Measurements from ENCODE around the gene NAT14. TPM values are rescaled to one million over a fixed set of nuclear protein-coding genes. Genes with fewer than 3 reads are reported as not detected.
A peak's percentile ranks its signal among the peaks of the same experiment; 100 is the strongest.

The NAT14 gene
- total and polyA plus RNA-seq, 2 of the 8 experiments (the other 6 are each of a cell fraction or from before 2014, with no cell fraction given), result 47.1 to 71.2 TPM

GRCh38 chr19:55485439-55486011, 537 bp downstream of the NAT14 start:
- Histone ChIP-seq H3K27me3 (replicated peaks in 1 of 4; ENCODE audit: control insufficient read depth in 3 of 4, extremely low read depth in 1 of 4, insufficient read depth in 3 of 4, low read length in 3 of 4) (no peaks in the 10 kb centered on the region), H3K79me2 (ENCODE audit: control insufficient read depth in 1 of 2, insufficient read depth in 2 of 2, low read length in 2 of 2) (peaks cover 0 to 5% of the 10 kb centered on the region in 2 experiments; a peak in 1 of 4 replicates), H3K4me2 (ENCODE audit: insufficient read depth in 1 of 2, low read depth in 2 of 2, low read length in 2 of 2) (peak overlapping the region; percentile 68 to 89), H3K9me3 (ENCODE audit: insufficient read depth in 2 of 2, low read depth in 1 of 2, low read length in 1 of 2) (no peaks in the 10 kb centered on the region), H3K18ac (ENCODE audit: extremely low read depth, low read length) (peak overlapping the region; percentile 48), H2BK15ac (ENCODE audit: low read length) (0 out of 2 replicates have a peak overlapping the region, but pooled peaks have one; percentile 61), H4K5ac (ENCODE audit: insufficient read length, low read depth, low read length) (peak overlapping the region; percentile 68), H3K79me1 (ENCODE audit: low read depth, low read length) (peaks cover 4% of the 10 kb centered on the region; the same call in 1 of the 2 replicates), H3K23ac (ENCODE audit: insufficient read length) (no peak overlapping the region), H2BK5ac (ENCODE audit: low read depth, low read length) (peak overlapping the region; percentile 87; the same call in 1 of the 2 replicates), H3K36me3 (ENCODE audit: control insufficient read depth in 2 of 4, insufficient read depth in 4 of 4, low read length in 3 of 4) (peaks cover 0 to 10% (median 0%) of the 10 kb centered on the region in 4 experiments; a peak in 2 of 8 replicates), H3K4ac (replicated peaks; ENCODE audit: insufficient read length, low read depth, low read length) (peak overlapping the region; percentile 78), H3K23me2 (ENCODE audit: low read depth, low read length) (peaks cover 11% of the 10 kb centered on the region), H3K56ac (replicated peaks; ENCODE audit: insufficient read length, low read depth, low read length) (peak overlapping the region; percentile 82), H4K91ac (replicated peaks; ENCODE audit: insufficient read length, low read length) (peak overlapping the region; percentile 30), H2AK5ac (ENCODE audit: low read depth, low read length) (no peak overlapping the region), H3K27ac (ENCODE audit: low read depth, low read length) (peak overlapping the region; percentile 69; the same call in 1 of the 2 replicates), H2BK12ac (ENCODE audit: low read depth, low read length) (peak overlapping the region; percentile 39; the same call in 1 of the 2 replicates), H3K4me3 (ENCODE audit: extremely low read depth in 1 of 4, insufficient read depth in 2 of 4, low read depth in 3 of 4, low read length in 4 of 4) (peak overlapping the region; percentile 46 to 88 (median 76)), H4K20me1 (replicated peaks in 1 of 2; ENCODE audit: control insufficient read depth in 1 of 2, insufficient read depth in 2 of 2, low read length in 2 of 2) (peaks cover 0 to 6% of the 10 kb centered on the region in 2 experiments), H3K14ac (ENCODE audit: insufficient read length) (no peak overlapping the region), H4K8ac (ENCODE audit: extremely low read depth, insufficient read depth, low read length) (peak overlapping the region; percentile 87; the same call in 1 of the 2 replicates), H2BK20ac (ENCODE audit: low read length) (no peak overlapping the region), H2AFZ (ENCODE audit: low read length) (no peak overlapping the region), H3K4me1 (replicated peaks in 1 of 4; ENCODE audit: control insufficient read depth in 3 of 4, insufficient read depth in 4 of 4, low read length in 3 of 4) (peaks cover 0 to 50% (median 36%) of the 10 kb centered on the region in 4 experiments; a peak in 6 of 7 replicates), H2BK120ac (replicated peaks; ENCODE audit: low read depth, low read length) (no peak overlapping the region), H3K9ac (replicated peaks in 1 of 4; ENCODE audit: extremely low read depth in 1 of 4, low read depth in 3 of 4, low read length in 3 of 4) (peak overlapping the region in 3 of 4 experiments; percentile 53 to 60 (median 56); a peak in 6 of 7 replicates)
- CTCF ChIA-PET (ENCODE audit: partially characterized antibody), result interaction anchor here (0.7 to 3.9 kb wide), 8 partner anchors 12 to 325 kb away, joined by 3 to 28 read pairs (median 4); no protein-coding TSS in a partner anchor
- POLR2A ChIA-PET (ENCODE audit: partially characterized antibody), result interaction anchor here (0.8 to 6.8 kb wide), 15 partner anchors 7 to 162 kb away, joined by 3 to 50 read pairs (median 6); partner anchors contain the start of genes FIZ1, ZNF628 and ZNF865
- peak in 1 of 2 experiments; percentile 56 for DNase-seq (ENCODE audit: low read depth in 1 of 2, low spot score in 2 of 2)
- TF ChIP-seq CEBPB (IDR thresholded peaks at IDR 0.05; ENCODE audit: low read depth, low read length) (no peak), SUZ12 (IDR thresholded peaks at IDR 0.05; ENCODE audit: low read length) (no peak), CTBP2 (IDR thresholded peaks at IDR 0.05; ENCODE audit: borderline replicate concordance, insufficient read depth, insufficient read length, low read length) (no peak), TAF7 (optimal IDR thresholded peaks at IDR 0.05; ENCODE audit: borderline replicate concordance, low read depth, low read length) (no peak), RNF2 (IDR thresholded peaks at IDR 0.05; ENCODE audit: borderline replicate concordance, low read depth, low read length, missing control alignments, poor library complexity, severe bottlenecking) (no peak), CTCF (IDR thresholded peaks at IDR 0.05; ENCODE audit: control extremely low read depth in 1 of 3, insufficient read depth in 1 of 3, low read depth in 1 of 3, low read length in 3 of 3) (no peak), BACH1 (IDR thresholded peaks at IDR 0.05; ENCODE audit: low read length) (no peak), POLR2AphosphoS5 (IDR thresholded peaks at IDR 0.05; ENCODE audit: low read depth, low read length) (no peak), SP1 (IDR thresholded peaks at IDR 0.05; ENCODE audit: low read depth, low read length) (no peak)
- 14% methylated on average over 3 of the region's 18 CpGs; no CpG with 5 or more reads in 1 of the 2 experiments for WGBS, 2 experiments (ENCODE audit: extremely low coverage in 1 of 2, insufficient coverage in 1 of 2, insufficient read length in 1 of 2, insufficient replicate concordance in 2 of 2, low coverage in 1 of 2, low lambda C conversion rate in 2 of 2, missing lambda C conversion rate in 1 of 2)
- FAIRE-seq, result no peak
